Heart left ventricle (tissue), 13 donors: Measurements from ENCODE around the gene PLA2G2F.

Source experiments
- CTCF ChIP-seq, 12 donors: fragments of 200-600 bp; sonication (generic) in 4 of 12; IDR thresholded peaks; one replicate each; pipeline versions ENCODE4 v1.5.0 to v1.8.0; 2018 to 2022; ENCODE audit warnings: antibody characterized with exemption in 12 of 12, mild to moderate bottlenecking in 5 of 12
- POLR2A ChIP-seq, 2 donors: fragments of 450-650 bp; IDR thresholded peaks; one replicate each; pipeline ENCODE4 v1.6.1; 2017; ENCODE audit warnings: antibody characterized with exemption in 2 of 2, mild to moderate bottlenecking in 2 of 2, moderate library complexity in 2 of 2
- donor health status: ischemic (EF 13 %, LVEDD 7.1; RV severe dilation, severe dysfunction).
- donor health status: DM: no; HTN: yes; CAD: no.
- donor health status: DM: no; HTN: no; CAD: no.
- donor health status: ischemic (EF 25% LVEDD 6.9; RV normal size, moderate dysfunction).
- donor health status: ischemic (EF 25% LVEDD 5.7; RV mildly dilated, moderate dysfunction).
- donor health status: ischemic (EF 35%, LVEDD 5.7; RV mildly dilated, moderate dysfunction).
- donor health status: nonischemic (EF 11% LVEDD 7.7; RV severe dilation, severe dysfunction).
- donor health status: DM: yes; HTN: yes; CAD: no.
- donor health status: PGD.
- donor health status: ischemic (EF 29% LVEDD 5.4; RV normal size, mild dysfunction).
- donor health status: nonischemic (EF 23%, LVEDD 6.1; RV moderate dilation, normal function).

DNA sequence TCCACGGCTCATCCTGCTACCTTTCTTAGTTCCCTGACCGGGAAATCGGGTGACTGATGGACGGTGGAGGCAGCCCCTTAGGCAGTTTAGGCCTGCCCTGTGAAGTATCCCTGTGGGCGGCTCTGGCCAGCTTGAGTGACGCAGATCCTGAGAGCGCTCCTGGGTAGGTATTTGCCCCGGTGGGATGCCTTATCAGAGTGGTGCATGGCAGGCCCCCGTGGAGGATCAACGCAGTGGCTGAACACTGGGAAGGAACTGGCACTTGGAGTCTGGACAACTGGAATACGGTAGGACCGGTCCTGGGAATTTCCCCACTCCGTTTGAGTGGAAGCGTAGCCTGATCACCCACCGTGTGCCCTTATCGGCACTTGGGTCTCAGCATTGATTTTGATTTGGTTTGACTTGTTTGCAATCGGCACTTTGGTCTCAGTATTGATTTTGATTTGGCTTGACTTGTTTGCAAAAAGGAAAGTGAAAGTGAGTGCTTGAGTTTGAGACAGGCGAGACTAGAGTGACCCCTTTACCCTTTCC lies 15.2 kb downstream of the PLA2G2F start:
- TF ChIP-seq POLR2A (IDR thresholded peaks at IDR 0.05) (no peak), CTCF (IDR thresholded peaks at IDR 0.05) (no peak)
